ENCODE data around the gene ANKRD11. TPM values are rescaled to one million over a fixed set of nuclear protein-coding genes. Genes with fewer than 3 reads are reported as not detected.
A peak's percentile ranks its signal among the peaks of the same experiment; 100 is the strongest.
"Not testable (repeated sequence)": the region's sequence is repeated elsewhere in the genome, so short reads cannot be mapped to it uniquely, and the experiment has no call there.

ANKRD11 gene
- total RNA-seq, 1 donor from 2014 or later = 64.2 TPM

DNA sequence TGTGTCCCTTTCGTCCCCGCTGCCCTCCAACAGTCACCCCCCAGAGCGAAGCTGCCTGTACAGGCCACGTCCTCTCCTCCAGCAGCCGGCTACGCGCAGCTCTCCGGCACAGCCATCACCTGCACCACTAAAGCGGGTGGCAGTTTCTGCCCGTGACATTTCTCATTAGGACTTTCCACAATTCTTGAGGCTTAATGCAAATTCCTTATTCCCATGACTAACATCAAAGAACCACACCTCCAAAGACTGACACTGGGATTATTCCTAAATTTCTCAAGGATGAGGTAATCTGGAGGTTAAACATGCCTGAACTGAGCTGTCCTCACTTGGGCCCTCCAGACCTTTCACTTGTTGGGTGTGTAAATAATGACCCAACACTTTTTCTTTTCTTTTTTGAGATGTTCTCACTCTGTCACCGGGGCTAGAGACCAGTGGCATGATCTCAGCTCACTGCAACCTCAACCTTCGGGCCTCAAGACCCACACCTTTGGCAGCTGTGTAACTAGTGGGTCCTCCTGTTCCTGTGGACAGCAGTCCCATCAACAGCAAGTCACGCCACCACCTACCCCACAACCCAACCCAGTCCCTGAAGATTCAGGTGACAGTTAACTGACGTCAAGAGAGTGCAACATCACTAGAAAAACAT, 11.7 kb downstream of the ANKRD11 start:
- DNase-seq = no peak

GRCh38 chr16:89476811-89477261, 13.5 kb downstream of the ANKRD11 start:
- DNase-seq = no peak

GRCh38 chr16:89476379-89476778, 14.0 kb downstream of the ANKRD11 start:
- no peak for DNase-seq

GRCh38 chr16:89475144-89475543, 15.2 kb downstream of the ANKRD11 start:
- DNase-seq = no peak

- no peak for DNase-seq
Measured at GRCh38 chr16:89473791-89474414, 16.5 kb downstream of the ANKRD11 start.

GRCh38 chr16:89473136-89473712, 17.1 kb downstream of the ANKRD11 start:
- no peak for DNase-seq

GRCh38 chr16:89472711-89473075, 17.7 kb downstream of the ANKRD11 start:
- DNase-seq = no peak

DNA sequence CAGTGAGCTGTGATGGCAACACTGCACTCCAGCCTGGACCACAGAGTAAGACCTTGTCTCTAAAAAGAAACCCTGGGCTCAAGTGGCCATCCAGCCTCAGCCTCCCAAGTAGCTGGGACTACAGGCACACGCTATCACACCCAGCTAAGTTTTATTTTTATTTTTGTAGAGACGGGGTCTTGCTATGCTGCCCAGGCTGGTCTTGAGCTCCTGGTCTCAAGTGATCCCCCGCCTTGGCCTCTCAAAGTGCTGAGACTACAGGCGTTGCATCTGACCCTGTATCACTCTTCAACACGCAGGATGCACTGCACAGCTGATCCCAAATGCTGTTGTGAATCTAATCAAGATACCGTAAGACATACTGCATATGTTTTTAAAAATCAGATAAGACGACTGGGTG, 23.0 kb downstream of the ANKRD11 start:
- no peak for DNase-seq

- DNase-seq = no peak
Measured at GRCh38 chr16:89466920-89467319, 23.4 kb downstream of the ANKRD11 start.

DNA sequence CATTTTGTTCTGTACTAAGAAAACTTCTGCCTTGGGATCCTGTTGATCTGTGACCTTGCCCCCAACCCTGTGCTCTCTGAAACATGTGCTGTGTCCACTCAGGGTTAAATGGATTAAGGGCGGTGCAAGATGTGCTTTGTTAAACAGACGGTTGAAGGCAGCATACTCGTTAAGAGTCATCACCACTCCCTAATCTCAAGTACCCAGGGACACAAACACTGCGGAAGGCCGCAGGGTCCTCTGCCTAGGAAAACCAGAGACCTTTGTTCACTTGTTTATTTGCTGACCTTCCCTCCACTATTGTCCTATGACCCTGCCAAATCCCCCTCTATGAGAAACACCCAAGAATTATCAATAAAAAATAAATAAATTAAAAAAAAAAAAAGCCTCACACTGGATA, 27.0 kb downstream of the ANKRD11 start:
- DNase-seq = not testable (repeated sequence)

DNA sequence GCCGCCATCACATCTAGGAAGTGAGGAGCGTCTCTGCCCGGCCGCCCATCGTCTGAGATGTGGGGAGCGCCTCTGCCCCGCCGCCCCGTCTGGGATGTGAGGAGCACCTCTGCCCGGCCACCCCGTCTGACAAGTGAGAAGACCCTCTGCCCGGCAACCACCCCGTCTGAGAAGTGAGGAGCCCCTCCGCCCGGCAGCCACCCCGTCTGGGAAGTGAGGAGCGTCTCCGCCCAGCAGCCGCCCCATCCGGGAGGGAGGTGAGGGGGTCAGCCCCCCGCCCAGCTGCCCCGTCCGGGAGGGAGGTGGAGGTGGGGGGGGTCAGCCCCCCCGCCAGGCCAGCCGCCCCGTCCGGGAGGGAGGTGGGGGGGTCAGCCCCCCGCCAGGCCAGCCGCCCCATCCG, 27.7 kb downstream of the ANKRD11 start:
- DNase-seq = not testable (repeated sequence)

- DNase-seq = not testable (repeated sequence)
Measured at GRCh38 chr16:89461890-89462289, 28.5 kb downstream of the ANKRD11 start.

DNA sequence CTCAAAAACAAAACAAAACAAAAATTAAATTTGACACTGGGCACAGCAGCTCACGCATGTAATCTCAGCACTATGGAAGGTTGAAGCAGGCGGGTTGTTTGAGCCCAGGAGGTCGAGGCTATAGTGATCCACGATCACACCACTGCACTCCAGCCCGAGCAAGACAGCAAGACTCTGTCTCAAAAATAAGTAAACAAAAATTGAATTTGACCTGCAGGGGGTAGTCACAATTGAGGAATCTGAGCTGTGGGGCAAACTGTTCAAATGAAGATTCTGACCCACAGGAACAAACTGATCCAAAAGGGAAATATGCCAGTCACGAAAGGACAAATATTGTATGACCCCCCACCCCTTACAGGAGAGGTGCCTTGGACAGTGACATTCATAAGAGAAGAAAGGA, 29.8 kb downstream of the ANKRD11 start:
- no peak for DNase-seq

GRCh38 chr16:89458967-89459366, 31.4 kb downstream of the ANKRD11 start:
- DNase-seq = peak; percentile 44

DNA sequence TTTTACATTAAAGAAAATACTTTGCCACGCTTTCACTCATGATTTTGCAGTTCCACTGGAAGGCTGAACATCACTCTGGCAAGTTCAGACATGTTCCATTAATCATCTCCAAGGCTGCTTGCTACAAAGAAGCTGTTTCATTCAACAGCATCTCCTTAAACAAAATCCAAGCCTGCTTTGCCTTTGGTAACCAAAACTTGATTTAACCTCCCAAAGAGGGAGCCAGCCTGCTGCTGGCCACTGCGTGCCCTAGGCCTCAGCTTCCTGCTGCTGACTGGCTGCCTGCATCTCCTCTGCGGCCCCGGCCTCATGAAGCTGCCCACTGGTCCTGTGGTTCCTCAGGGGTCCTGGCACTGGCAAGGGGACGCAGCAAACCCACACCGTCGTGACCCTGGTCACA, 31.8 kb downstream of the ANKRD11 start:
- DNase-seq = no peak

DNA sequence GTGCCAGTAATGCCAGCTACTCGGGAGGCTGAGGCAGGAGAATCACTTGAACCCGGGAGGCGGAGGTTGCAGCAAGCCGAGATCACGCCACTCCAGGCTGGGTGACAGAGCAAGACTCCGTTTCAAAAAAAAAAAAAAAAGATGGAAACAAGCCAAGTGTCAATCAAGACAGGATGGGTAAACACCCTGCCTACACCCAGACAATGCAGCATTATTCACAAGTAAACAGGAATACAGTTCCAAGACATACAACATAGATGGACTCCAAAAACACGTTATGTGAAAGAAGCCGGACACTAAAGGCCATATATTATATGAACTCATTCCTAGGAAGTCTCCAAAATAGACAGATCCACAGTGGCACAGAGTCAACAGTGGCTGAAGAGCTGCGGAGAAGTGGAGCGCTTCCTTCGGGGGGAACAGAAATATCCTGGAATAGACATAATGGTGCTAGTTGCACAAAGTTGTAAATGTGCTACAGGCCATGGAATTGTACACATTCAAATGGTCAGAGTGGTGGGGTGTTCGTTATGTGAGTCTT, 33.9 kb downstream of the ANKRD11 start:
- DNase-seq = no peak

DNA sequence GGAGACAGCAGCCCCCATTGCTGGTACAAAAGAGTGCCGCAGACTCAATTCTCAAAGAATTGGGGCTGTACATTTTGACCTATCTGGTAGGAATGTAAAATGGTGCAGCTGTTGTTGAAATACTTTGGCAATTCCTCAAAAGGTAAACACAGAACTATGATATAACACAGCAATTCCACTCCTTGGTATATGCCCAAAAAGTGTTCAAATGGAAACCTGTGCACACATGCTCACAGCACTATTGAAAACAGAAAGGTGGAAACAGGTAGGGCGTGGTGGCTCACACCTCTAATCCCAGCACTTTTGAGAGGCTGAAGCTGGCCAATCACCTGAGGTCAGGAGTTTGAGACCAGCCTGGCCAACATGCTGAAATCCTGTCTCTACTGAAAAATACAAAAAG, 34.7 kb downstream of the ANKRD11 start:
- no peak for DNase-seq

GRCh38 chr16:89455178-89455577, 35.2 kb downstream of the ANKRD11 start:
- DNase-seq = no peak

DNA sequence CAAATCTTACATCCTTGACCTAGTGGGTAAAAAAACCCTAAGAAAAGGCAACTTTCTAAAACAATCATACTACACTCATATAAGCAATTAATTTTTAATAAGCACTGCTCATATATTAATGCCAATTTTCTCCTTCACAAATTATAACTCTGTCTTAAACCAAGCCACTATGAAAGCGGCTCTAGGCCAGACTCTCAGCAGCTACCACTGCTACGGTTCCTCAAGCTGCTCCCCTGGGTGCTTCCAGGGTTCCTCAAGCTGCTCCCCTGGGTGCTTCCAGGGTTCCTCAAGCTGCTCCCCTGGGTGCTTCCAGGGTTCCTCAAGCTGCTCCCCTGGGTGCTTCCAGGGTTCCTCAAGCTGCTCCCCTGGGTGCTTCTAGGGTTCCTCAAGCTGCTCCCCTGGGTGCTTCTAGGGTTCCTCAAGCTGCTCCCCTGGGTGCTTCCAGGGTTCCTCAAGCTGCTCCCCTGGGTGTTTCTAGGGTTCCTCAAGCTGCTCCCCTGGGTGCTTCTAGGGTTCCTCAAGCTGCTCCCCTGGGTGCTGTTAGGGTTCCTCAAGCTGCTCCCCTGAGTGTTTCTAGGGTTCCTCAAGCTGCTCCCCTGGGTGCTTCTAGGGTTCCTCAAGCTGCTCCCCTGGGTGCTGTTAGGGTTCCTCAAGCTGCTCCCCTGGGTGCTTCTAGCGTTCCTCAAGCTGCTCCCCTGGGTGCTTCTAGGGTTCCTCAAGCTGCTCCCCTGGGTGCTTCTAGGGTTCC, 35.8 kb downstream of the ANKRD11 start:
- DNase-seq = not testable (repeated sequence)

DNA sequence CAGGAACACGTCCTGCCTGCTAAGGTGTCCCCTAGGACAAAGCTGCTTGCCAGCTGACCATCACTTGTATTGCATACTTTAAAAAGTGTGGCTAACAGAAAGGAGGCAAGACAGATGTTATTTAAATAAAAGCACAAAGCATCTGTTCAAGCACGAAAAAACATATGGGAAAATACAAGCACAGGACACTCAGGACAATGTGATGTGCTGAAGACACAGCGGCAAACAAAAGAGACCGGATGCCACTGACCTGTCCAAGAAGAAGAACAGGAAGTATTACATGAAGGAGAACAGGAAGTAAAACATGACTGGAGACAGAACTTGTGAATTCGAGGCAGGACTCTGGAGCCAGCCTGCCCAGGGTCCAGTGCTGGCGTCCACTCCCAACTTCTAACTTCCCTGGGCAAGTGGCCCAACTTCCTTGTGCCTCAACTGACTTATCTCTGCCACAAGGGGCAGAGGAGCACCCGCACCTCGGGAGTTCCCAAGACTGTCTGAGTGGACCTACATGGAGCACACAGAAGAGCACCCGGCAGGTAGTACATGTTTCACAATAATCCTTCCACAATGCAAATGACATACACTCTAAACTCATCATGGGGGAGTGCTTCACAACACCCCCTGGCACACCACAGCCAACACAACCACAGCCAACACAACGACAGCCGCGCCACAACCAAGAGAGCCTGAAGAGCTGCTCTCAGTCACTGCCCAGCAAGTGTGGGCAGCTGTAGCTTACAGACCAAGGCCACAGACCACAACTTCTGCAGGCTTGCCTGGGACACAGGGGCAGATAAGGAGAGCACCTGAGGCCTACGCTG, 36.6 kb downstream of the ANKRD11 start:
- no peak for DNase-seq

- DNase-seq = no peak
Measured at GRCh38 chr16:89452925-89453324, 37.4 kb downstream of the ANKRD11 start.

GRCh38 chr16:89452241-89452640, 38.1 kb downstream of the ANKRD11 start:
- DNase-seq = no peak
